ENCODE results near the gene VSIG8.

VSIG8 gene

DNA sequence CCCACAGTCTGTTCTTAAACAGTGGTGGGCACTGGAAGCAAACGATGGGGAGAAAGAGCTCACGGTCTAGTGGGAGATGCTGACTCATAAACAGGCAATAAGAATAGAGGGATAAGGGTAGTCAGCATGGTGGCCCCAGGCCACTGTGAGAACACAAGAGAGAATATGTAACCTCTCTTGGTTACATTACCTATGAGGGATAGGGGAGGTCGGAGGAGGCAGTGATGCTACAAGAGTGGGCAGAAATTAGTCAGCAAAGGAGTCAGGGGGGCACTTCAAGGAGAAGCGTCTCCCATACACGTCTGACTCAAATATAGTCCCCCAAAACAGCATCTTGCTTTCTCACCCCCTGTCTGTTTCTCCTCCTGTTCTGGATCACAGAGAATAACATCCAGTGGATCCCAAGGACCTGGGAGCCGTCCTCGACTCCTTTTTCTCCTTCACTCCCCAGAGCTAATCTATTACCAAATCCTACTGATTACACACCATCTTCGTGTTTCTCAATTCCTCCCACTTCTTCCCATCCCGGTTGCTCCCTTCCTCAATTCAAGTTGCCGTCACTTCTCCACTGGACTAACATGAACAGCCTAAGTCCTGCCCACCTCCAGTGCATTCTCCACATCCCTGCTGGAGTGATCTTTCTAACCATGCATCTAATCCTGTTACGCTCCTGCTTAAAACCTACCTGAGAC is 33.7 kb downstream of the VSIG8 start:
- no peak for DNase-seq

DNA sequence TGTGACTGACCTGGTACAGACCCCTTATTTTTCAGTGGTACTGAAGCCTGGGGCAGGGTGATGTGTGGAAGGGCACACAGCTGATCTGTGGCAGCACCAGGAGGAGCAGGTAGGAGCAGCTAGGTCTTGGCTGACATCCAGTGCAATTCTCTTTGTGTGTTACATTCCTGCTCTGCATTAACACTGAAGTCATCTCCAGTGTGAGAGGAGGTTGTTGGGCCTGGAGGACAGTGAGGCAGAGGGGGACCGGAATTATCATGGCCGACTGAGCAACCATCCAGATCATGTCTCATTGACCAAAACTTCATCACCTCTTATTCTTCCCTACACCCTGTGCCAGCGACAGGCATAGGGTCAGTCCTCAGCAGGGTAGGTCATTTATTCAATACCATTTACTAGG is 34.3 kb downstream of the VSIG8 start:
- peak; percentile 25 for DNase-seq

DNA sequence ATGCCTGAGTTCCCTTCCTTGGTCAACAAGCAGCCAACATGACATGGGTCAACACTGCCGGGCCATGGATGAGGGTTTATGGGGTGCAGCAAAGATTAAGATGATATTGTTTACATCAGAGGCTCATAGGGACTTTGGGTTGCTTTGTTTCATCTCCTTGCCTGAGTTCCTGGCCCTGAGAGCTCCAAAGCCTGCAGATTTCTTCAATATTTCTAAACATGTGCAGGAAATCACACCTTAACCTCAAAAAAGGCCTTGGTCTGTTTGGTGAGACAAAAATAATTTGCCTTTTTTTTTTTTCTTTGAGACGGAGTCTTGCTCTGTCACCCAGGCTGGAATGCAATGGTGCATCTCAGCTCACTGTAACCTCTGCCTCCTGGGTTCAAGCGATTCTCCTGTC is 34.9 kb downstream of the VSIG8 start:
- no peak for DNase-seq

GRCh38 chr1:159827102-159827490 is 35.4 kb downstream of the VSIG8 start:
- no peak for DNase-seq

GRCh38 chr1:159826441-159827101 is 35.9 kb downstream of the VSIG8 start, which contains the start of gene SLAMF8:
Gene SLAMF8, plus strand, starts transcription at chr1:159826873. Its CDS starts 26 bp downstream, at chr1:159826899.
- no peak for DNase-seq

- DNase-seq = no peak
These were observed 36.9 kb downstream of the VSIG8 start for GRCh38 chr1:159825564-159825963.

DNA sequence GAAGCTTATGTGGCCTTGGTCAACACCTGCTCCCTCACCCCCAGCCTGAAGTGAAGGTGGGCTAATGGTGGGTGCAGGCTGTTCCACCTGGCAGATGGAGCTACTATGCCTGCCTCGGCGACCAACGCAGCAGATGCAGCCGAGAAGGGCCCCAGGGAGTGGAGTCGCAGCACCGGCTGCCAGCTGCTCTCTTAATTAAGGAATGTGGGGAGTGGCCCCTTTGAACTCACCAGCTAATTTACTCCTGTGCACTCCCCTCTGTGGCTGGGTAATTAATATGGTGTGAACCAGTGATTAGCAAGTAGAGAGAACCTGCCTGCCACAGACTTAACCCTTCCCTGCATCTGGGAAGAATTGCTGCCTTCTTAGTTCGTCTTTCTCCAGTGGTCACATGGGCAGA is 39.1 kb downstream of the VSIG8 start:
- no peak for DNase-seq

- no peak for DNase-seq
These were observed 41.1 kb downstream of the VSIG8 start for GRCh38 chr1:159821171-159821867.

DNA sequence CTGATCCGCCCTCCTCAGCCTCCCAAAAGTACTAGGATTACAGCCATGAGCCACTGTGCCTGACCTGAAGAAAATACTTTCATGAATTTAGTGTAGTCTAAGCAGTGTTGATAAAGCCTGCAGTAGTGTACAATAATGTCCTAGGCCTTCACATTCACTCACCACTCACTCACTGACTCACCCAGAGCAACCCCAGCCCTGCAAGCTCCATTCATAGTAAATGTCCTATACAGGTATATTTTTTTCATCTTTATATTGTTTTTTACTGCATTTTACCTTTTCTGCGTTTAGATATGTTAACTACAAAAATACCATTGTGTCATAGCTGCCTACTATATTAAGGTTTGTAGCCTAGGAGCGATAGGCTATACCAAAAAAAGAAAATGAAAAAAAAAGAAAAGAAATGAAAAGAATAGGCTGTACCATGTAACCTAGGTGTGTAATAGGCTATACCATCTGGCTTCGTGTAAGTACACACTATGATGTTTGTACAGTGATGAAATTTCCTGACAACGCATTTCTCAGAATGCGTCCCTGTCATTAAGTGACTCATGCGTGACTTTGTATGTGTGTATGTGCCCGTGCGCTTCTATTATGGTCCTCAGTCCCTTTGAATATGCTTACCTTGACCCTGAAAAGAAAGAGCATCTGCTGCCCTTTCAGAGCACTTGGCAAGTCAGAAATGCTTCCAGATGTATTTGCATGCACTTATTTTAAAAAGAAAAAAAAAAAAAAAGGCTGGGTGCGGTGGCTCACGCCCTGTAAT is 45.0 kb downstream of the VSIG8 start:
- peak; percentile 100 for DNase-seq

DNA sequence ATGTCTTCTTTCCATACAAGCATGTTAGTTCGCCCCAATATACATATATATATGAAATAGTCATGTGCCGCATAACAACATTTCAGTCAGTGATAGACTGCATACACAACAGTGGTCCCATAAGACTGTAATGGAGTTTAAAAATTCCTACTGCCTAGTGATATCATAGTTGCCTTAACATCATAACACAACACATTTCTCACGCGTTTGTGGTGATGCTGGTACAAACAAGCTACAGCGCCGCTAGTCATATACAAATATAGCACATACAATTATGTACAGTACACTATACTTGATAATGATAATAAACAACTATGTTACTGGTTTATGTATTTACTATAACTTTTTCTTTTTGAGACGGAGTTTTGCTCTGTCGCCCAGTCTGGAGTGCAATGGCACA is 46.5 kb downstream of the VSIG8 start:
- DNase-seq = no peak

GRCh38 chr1:159804924-159805323 is 57.5 kb downstream of the VSIG8 start:
- no peak for DNase-seq

Measured in DMS153 (cell line).